ENCODE data around the gene DNAJC17.

Gene DNAJC17

DNA sequence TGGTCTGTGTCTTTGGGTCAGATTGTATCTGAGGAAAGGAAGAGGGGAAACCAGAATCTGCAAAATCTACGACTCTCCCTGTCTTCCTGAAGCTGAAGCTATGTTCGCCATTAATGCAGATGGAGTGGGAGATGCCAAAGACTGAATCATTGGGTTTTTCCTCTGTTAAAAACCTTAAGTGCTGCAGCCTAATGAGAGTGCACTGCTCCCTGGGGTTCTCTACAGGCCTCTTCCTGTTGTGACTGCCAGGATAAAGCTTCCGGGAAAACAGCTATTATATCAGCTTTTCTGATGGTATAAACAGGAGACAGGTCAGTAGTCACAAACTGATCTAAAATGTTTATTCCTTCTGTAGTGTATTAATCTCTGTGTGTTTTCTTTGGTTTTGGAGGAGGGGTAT, 76.2 kb downstream of the DNAJC17 start:
- DNase-seq: no peak

DNA sequence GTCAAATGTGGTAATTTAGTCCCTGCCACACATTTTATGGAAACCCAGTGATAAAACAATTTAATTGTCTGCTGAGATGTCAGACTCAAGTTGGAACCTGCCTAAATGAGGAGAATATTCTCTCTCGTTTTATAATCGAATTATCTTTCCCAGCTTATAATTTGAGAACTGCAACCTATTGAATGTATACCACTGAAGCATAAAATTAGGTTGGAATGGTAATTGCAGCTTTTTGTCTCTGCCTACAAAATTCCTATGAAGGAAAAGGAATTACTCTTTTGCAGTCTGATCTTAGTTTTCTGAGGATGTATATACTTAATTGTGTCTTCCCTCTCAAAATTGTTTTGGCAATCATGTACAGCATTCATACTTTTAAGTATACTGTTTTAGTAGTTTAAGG, 83.4 kb downstream of the DNAJC17 start:
- no peak for DNase-seq

- no peak for DNase-seq
These were observed 84.3 kb downstream of the DNAJC17 start for GRCh38 chr15:40722934-40723333.

DNA sequence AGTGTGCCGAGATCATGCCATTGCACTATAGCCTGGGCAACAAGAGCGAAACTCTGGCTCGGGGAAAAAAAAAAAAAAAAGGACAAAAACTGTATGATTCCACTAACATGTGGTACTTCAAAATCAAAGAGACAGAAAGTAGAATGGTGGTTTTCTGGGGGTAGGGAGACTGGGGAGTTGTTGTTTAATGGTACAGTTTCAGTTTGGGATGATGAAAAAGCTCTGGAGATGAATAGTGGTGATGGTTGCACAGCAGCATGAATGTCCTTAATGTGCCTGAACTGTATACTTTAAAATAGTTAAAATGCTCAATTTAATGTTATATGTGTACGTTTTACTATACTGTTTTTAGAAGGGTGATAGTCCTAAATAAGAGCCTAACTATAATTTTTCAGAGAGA, 84.9 kb downstream of the DNAJC17 start:
- DNase-seq: no peak

DNA sequence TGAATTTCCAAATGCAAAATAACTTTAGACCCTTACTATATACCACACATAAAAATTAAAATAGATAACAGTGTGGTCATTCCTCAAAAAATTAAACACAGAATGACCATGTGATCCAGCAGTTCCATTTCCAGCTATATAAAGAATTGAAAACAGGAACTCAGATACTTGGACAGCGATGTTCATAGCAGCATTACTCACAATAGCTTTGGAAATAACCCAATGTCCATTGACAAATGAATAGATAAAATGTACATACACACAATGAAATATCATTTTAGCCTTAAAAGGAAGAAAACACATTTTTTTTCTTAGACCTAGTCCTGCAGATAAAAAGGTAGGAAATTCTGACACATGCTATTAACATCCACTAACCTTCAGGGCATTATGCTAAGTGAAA, 85.6 kb downstream of the DNAJC17 start:
- no peak for DNase-seq

GRCh38 chr15:40716165-40716564, 91.1 kb downstream of the DNAJC17 start:
- DNase-seq: no peak

All from SHP77 treated with DMSO at 0.1 percent for 48 hours (cell line).